Measurements from ENCODE around the gene BNC2.

Gene BNC2

GRCh38 chr9:16387382-16387781, 483.1 kb downstream of the BNC2 start:
- H3K4me3 ChIP-seq (ENCODE audit: low read depth, low read length) = no peak overlapping the region
- no peak for TF ChIP-seq CTCF (IDR thresholded peaks at IDR 0.05; ENCODE audit: low read depth, low read length)

DNA sequence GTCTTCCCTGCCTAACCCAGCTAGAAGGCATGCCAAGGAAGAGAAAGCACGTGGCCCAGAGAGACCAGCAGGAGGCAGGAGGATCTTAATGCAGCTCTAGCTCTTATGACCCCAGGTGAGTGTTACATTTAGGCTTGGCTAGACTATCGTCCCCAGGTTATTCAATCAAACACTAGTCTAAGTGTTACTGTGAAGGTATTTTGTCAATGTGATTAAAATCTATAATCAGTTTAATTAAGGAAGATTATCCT, 483.7 kb downstream of the BNC2 start:
- no peak for TF ChIP-seq CTCF (IDR thresholded peaks at IDR 0.05; ENCODE audit: low read depth, low read length)
- no peak overlapping the region for H3K4me3 ChIP-seq (ENCODE audit: low read depth, low read length)

- H3K4me3 ChIP-seq (ENCODE audit: low read depth, low read length) = no peak overlapping the region
- TF ChIP-seq CTCF (IDR thresholded peaks at IDR 0.05; ENCODE audit: low read depth, low read length) = no peak
Measured at GRCh38 chr9:16386007-16386826, 484.3 kb downstream of the BNC2 start.

- TF ChIP-seq CTCF (IDR thresholded peaks at IDR 0.05; ENCODE audit: low read depth, low read length) = no peak
- no peak overlapping the region for H3K4me3 ChIP-seq (ENCODE audit: low read depth, low read length)
Measured at GRCh38 chr9:16385590-16385989, 484.9 kb downstream of the BNC2 start.

GRCh38 chr9:16384993-16385392, 485.5 kb downstream of the BNC2 start:
- no peak overlapping the region for H3K4me3 ChIP-seq (ENCODE audit: low read depth, low read length)
- no peak for TF ChIP-seq CTCF (IDR thresholded peaks at IDR 0.05; ENCODE audit: low read depth, low read length)

DNA sequence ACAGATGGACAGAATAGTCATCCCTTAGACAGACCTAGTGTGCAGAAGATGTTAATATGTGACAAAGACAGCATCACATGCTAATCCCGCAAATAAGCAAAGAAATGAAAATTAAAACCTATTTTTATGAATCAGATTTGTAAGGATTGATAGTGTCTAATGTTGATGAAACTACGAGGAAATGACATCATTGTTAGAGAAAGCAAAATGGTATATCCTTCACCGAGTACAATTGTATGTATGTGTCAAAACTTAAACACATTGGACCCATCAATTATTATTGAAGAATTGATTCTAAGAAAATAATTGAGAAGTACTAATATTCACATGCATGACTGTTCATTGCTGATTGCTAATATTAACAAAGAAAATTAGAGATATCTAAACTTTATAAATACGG, 493.2 kb downstream of the BNC2 start:
- TF ChIP-seq CTCF (IDR thresholded peaks at IDR 0.05; ENCODE audit: low read depth, low read length) = no peak
- H3K4me3 ChIP-seq (ENCODE audit: low read depth, low read length) = no peak overlapping the region

DNA sequence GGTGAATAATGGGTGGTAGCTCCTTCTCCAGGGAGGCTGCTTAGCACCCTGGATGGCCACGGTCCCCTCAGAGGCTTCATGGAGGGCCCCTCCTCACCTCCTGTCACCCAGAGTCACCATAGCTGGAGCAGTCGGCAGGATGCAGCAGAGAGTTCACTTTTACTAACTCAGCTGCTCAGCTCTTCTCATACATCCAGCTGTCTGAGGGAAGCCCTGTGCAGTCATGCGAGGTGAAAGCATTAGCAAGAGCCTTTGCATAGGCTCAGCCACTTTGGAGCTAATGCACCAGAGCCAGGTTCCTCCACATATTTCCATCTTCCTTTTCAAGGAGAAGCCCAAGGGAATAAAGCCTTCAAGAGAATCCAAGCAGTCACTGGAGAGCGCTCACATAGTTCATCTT, 499.2 kb downstream of the BNC2 start:
- TF ChIP-seq CTCF (IDR thresholded peaks at IDR 0.05; ENCODE audit: low read depth, low read length) = no peak
- H3K4me3 ChIP-seq (ENCODE audit: low read depth, low read length) = no peak overlapping the region
